ENCODE results near the gene ACTL10.
"Not testable (repeated sequence)": the region's sequence is repeated elsewhere in the genome, so short reads cannot be mapped to it uniquely, and the experiment has no call there.

Gene ACTL10

GRCh38 chr20:33693741-33694638 lies 27.2 kb downstream of the ACTL10 start:
- no peak for TF ChIP-seq ZFX (IDR thresholded peaks at IDR 0.05; ENCODE audit: borderline replicate concordance)
- TF ChIP-seq, protein P1, sequence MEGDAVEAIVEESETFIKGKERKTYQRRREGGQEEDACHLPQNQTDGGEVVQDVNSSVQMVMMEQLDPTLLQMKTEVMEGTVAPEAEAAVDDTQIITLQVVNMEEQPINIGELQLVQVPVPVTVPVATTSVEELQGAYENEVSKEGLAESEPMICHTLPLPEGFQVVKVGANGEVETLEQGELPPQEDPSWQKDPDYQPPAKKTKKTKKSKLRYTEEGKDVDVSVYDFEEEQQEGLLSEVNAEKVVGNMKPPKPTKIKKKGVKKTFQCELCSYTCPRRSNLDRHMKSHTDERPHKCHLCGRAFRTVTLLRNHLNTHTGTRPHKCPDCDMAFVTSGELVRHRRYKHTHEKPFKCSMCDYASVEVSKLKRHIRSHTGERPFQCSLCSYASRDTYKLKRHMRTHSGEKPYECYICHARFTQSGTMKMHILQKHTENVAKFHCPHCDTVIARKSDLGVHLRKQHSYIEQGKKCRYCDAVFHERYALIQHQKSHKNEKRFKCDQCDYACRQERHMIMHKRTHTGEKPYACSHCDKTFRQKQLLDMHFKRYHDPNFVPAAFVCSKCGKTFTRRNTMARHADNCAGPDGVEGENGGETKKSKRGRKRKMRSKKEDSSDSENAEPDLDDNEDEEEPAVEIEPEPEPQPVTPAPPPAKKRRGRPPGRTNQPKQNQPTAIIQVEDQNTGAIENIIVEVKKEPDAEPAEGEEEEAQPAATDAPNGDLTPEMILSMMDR (IDR thresholded peaks at IDR 0.05), result no peak
- H3K27ac ChIP-seq, result no peak overlapping the region

- no peak for TF ChIP-seq ZFX (IDR thresholded peaks at IDR 0.05; ENCODE audit: borderline replicate concordance)
- TF ChIP-seq, protein P1 (IDR thresholded peaks at IDR 0.05), result no peak
- no peak overlapping the region for H3K27ac ChIP-seq
Observed at GRCh38 chr20:33694639-33695012, 27.9 kb downstream of the ACTL10 start.

- TF ChIP-seq, protein P1 (IDR thresholded peaks at IDR 0.05), result no peak
- TF ChIP-seq ZFX (IDR thresholded peaks at IDR 0.05; ENCODE audit: borderline replicate concordance), result no peak
- no peak overlapping the region for H3K27ac ChIP-seq
Observed at GRCh38 chr20:33696448-33696847, 29.7 kb downstream of the ACTL10 start.

DNA sequence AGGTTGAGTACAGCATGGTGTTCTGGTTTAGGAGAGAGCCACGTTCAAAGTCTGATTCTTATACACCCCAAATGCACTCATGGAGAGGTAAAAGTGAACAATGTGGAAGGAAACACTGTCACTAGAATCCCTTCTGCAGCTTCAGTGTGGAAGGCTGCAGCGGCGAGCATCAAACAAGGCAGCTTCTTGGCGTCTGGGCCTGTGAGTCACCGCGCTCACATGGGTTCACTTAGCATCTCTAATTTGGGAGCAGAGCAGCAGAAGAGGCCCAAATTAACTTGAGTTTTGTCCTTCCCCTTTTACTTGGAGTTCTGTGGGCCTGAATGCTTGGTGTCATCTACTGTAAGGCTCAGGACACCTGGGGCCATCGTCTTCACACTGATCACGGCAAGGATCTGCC lies 30.4 kb downstream of the ACTL10 start:
- TF ChIP-seq ZFX (IDR thresholded peaks at IDR 0.05; ENCODE audit: borderline replicate concordance), result no peak
- TF ChIP-seq, protein P1 (IDR thresholded peaks at IDR 0.05), result no peak
- no peak overlapping the region for H3K27ac ChIP-seq

DNA sequence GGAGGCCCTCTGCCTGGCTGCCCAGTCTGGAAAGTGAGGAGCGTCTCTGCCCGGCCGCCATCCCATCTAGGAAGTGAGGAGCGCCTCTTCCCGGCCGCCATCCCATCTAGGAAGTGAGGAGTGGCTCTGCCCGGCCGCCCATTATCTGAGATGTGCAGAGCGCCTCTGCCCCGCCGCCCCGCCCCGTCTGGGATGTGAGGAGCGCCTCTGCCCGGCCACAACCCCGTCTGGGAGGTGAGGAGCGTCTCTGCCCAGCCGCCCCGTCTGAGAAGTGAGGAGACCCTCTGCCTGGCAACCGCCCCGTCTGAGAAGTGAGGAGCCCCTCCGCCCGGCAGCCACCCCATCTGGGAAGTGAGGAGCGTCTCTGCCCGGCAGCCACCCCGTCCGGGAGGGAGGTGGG lies 32.2 kb downstream of the ACTL10 start:
- not testable (repeated sequence) for H3K27ac ChIP-seq

DNA sequence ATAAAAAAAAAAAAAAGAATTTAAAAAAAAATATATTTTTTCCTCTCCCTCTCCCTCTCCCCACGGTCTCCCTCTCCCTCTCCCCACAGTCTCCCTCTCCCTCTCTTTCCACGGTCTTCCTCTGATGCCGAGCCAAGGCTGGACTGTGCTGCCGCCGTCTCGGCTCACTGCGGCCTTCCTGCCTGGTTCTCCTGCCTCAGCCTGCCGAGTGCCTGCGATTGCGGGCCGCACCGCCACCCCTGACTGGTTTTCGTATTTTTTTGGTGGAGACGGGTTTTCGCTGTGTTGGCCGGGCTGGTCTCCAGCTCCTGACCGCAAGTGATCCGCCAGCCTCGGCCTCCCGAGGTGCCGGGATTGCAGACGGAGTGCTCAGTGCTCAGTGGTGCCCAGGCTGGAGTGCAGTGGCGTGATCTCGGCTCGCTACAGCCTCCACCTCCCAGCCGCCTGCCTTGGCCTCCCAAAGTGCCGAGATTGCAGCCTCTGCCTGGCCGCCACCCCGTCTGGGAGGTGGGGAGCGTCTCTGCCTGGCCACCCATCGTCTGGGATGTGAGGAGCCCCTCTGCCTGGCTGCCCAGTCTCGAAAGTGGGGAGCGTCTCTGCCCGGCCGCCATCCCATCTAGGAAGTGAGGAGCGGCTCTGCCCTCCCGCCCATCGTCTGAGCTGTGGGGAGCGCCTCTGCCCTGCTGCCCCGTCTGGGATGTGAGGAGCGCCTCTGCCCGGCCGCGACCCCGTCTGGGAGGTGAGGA lies 34.1 kb downstream of the ACTL10 start:
- not testable (repeated sequence) for H3K27ac ChIP-seq

- H3K27ac ChIP-seq, result no peak overlapping the region
- TF ChIP-seq ZFX (IDR thresholded peaks at IDR 0.05; ENCODE audit: borderline replicate concordance), result no peak
- TF ChIP-seq, protein P1 (IDR thresholded peaks at IDR 0.05), result no peak
Observed at GRCh38 chr20:33701629-33702450, 35.1 kb downstream of the ACTL10 start.

DNA sequence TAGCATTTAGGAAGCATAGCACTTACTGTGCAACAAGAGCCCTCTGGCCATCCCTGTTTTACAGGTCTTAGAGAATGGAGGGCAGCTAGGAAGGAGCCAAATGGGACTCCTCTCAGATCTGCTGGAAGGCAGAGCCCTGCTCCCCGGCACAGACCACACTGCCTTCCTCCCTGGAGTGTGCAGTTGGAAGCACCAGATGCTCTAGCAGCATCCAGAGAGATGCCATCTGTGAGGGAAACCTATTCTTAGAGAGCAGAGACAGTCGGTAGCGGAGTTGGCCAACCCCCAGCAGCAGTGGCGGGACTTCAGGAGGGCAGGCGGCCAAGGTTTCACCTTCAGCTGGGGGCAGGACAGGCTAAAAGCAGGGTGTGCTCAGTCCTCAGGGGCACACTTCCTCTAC lies 36.1 kb downstream of the ACTL10 start:
- no peak for TF ChIP-seq ZFX (IDR thresholded peaks at IDR 0.05; ENCODE audit: borderline replicate concordance)
- TF ChIP-seq, protein P1 (IDR thresholded peaks at IDR 0.05), result no peak
- H3K27ac ChIP-seq, result no peak overlapping the region
